Activated naive CD4-positive, alpha-beta T cell treated with Interleukin-2 at 50 U/mL for 16 hours (primary cell): Measurements from ENCODE around the gene TBX1.
A peak's percentile ranks its signal among the peaks of the same experiment; 100 is the strongest.

Experiments
- DNase-seq: peaks from one replicate; pipeline ENCODE4 v3.0.0-alpha.2; 2020

The TBX1 gene

DNA sequence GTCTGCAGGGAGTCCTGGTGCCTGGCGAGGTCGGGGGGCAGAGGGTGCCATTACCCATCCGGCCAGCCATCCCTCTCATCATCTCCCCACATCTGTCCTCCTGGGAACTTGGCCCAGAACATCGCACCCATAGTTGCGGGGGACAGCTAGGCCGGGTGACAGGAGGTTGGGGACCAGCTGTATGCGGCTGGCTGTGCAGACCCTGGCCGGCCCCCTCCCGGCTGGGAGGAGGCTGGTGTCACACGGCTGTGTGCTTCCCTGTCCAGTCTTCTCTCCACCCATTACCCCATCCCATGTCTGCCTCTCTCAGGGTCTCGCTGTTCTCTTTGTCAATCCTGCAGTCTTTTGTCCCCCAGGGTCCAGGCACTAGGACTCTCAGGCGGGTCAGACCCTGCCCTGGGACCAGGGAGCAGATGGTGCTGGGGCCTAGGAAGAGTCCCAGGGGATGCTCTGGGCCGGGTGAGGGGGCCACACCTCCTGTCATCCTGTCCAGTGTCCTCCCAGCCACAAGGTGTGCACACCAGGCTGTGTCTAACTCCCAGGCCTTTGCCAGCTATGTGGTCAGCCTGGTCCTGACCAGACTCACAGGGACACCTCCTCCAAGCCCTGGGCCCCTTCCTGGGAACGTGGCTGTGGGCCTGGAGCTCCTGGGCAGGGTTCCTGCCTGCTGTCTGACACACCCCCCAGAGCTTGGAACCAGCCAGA lies 6.4 kb upstream of the TBX1 start:
- no peak for DNase-seq

DNA sequence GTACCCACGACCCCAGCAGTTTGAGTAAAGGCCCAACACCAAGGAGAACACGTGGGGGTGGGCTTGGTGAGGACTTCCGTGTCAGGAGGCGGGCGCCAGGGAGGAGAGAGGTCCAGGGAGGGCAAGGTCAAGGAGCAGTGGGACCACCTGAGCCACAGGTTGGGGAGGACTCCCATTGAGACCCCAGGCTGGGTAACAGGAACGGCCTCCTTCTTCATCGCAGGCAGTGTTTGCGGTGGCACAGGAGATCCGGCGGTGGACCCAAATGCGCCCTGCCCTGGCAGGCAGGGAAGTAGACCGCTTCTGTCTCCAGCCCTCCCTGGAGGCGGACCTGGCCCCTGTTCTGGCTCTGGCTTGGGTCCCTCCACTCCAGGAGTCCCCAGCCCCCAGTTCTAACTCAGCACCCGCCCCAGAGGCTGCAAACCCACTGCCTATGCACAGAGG lies 5.9 kb upstream of the TBX1 start:
- no peak for DNase-seq

DNA sequence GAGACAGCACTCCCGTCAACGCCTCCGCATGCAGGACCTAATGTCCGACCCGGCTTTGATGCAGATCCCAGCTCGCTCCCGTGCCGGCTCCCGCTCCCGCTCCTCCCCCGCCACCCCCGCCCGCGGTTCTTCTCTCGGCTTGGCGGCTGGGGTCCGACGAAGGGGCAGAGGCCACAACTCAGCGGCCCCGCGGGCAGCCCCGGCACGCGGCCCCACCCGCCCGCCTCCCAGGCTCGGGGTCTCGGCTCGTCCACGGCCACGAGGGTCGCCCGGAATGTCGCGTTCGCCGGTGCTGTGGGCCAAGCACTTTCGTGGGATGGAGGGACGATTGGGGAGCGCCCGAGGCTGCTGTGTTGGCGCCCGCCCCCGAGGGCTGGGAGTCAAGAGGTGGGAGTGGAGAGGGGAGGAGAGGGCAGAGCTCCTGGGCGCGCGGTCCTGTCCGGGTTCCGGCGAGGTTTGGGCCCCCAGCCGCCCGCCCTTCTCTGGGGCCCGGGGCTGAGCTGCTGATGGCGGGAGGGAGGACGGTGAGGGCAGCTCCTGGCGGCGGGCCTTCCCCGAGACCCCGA lies 5.3 kb upstream of the TBX1 start:
- DNase-seq, result no peak

DNA sequence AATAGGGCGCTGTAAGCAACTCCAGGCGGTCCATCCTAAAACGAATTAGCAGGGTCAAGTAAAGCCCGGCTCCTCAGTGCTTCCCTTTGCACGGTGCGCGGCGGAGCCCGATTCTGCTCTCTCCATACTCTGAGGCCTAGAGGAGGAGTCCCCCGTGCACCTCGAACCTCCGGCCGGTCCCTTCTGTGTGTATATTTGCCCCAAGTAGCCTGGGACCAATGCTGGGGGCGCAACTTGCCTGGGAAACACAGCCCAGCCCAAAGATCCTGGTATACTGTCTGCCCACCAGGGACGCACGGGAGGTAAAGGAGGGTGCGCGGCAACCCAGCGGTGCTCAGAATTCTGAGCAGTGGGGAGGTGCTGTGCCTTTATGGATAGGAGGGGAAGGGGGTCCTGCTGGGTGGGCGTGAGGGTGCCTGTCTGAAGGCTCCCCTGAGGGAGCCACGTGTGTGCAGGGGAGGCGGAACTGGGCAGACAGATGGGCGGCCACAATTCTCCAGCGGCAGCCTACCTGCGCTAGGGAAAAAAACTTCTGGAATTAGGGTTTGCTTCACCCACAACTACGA lies 4.8 kb upstream of the TBX1 start:
- no peak for DNase-seq

DNA sequence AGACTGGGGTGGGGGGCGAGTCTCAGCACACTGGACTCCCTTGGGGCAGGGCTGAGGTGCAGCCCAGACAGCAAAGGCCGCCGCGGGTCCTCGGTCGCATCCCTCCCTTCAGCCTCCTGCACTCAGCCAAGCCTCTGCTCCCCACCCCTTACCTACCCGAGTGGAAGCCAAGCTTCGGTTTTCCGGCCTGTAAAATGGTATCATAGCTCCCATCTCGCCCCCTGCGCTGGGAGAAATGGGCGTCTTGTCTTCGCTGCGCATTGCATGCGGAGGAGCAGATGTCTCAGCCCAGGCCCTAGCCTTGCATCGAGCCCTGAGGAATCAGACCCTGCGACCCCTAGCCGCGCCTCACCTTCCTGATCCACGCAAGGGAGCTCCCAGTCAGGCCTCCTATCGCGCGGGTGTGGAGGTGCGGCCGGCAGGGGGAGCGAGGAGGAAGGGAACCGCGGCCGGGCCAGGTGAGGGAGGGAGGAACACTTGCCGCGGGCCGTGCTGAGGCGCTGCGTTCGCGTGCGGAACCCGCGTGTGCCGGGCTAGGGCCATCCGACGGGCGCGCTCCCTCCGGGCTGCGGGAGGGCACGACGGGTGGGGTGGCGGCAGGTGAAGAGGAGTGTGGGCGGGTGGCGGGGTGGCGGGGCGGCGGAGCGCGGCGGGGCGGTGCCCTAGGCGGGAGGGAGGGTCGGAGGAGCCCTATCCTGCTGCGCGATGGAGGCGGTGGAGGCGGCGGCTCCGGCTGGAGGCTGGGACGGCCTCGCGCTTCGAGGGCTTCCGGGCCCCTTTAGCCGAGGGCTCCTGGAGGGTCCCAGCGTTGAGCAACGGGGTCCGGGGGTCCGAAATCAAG lies 4.1 kb upstream of the TBX1 start:
- peak; percentile 69 for DNase-seq

DNA sequence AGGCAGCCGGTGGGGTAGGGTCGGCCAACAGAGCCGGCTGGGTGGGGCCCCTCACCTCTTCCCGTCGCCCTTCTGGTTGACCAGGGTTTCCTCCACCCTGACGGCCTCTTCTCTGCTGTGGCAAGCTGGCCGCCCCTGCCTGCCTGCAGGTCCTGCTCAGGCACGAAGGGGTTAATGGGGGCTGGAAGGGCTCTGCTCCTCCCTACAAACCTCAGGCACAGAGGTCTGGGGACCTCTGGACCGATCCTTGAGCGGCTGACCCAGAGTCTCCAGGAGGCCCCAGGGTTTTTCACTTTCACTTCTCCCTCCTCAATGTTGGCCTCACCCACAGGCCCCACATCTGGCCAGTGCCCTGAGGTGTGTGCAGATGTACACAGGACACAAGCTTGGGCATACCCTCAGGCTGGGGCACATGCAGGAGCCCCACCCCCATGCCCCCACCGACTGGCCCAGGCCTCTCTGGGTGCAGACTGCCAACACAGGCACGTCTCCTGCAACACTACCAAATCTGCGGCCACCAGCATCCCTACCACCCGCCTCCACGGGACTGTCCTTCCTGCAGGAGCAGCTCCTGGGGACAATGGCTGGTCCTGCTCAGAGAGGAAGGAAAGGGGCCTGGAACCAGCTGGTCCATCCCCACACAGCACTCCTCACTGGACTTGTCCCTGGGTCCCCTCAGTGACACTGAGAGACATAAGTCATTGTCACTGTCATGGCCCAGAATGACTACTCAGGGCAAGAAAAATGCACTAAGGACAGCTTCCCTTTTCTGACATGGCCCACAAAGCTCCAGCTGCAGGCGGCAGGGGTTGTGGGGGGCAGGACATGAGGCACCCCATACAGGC lies 3.2 kb upstream of the TBX1 start:
- no peak for DNase-seq

DNA sequence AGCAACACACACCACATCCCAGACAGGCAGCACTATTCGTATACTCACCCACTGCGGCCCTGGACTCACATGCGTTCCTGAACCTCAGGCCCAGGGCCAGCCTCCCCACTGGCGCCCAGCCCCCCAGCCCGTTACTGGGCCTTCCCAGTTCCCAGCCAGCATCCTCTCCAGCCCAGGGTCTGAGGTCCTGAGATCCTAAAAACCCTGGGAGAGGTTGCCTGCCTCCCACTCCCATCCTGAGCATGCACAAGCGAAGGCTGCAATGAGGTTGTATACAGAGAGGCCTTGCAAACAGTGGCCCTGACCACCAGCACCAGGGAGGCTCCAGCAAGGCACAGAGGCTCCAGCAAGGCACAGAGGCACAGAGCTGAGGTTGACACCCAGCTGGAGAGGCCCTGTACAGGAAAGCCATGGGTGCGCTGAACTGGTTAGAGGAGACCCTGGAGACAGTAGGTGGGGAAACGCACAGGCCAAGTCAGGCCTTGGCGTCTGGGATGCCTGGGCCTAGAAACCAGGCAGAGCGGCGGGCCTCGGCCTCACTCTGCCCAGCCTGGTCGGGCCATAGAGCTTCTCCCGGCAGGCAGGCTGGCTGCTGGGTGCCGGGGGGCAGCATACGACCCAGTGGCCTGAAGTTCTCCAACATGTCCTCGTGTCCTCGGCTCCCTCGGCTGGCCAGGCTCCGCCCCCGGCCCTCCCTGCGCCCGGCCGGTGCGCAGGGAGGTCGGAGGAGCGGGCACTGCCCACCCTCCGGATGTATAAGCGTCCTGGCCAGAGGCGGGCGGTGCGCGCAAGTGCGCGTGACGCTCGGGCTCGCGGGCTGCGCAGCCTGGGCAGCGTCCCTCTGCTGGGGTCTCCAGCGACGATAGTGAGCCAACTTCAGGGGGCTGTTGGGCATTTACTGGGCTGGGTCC lies 2.3 kb upstream of the TBX1 start:
- no peak for DNase-seq

DNA sequence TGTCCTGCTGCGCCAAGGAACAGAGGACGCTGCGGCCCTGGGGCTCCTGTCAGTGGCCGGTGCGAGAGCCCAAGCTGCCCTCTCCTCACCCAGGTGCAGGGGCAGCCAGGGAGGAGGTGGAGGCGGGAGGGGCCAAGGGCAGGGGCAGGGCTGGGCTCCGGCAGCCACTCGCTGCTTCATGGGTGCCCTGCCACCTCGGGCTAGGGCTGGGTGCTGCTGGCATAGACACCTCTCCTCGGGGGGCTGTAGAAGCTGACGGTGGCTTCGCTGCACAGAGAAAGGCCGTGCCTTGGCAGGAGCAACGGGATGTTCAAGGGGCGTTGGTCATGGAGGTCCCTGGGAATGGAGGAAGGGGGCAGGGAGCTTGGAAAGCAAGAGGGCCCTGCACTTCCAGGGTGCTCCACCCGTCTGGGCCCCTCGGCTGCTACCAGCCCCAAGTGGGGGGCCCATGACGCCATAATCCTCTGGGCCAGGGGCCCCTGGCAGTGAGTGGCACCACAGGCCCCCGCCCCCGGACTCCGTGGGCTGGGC lies 1.6 kb upstream of the TBX1 start:
- DNase-seq, result no peak

DNA sequence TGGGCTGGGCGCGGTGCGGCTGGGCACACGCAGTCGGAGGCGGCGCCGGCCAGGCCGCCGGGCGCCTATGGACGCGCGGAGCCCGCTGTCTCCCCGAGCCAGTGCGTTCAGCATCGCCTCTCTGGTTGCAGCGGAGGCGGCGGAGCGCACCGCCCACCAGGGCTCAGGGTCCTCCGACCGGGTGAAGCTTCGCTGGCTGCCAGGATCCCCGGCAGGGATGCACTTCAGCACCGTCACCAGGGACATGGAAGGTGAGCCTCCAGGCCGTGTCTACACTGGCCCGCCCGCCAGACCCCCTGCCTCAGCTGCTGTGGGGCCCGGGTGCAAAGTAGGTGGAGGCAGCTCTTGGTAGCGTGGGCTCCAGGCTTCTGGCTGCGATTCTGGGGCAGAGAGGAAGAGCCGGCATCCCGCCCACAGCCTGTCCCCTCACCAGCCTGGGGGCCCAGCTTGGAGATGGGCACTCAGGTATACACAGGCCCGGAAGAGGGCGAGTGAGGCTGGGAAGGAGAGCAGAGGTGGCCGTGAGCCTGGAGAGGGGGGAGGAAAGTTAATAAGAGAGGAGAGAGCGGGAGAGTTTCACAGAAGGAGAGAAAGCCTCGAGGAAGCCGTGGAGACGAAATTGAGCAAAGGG lies 1.0 kb upstream of the TBX1 start:
- DNase-seq, result no peak

DNA sequence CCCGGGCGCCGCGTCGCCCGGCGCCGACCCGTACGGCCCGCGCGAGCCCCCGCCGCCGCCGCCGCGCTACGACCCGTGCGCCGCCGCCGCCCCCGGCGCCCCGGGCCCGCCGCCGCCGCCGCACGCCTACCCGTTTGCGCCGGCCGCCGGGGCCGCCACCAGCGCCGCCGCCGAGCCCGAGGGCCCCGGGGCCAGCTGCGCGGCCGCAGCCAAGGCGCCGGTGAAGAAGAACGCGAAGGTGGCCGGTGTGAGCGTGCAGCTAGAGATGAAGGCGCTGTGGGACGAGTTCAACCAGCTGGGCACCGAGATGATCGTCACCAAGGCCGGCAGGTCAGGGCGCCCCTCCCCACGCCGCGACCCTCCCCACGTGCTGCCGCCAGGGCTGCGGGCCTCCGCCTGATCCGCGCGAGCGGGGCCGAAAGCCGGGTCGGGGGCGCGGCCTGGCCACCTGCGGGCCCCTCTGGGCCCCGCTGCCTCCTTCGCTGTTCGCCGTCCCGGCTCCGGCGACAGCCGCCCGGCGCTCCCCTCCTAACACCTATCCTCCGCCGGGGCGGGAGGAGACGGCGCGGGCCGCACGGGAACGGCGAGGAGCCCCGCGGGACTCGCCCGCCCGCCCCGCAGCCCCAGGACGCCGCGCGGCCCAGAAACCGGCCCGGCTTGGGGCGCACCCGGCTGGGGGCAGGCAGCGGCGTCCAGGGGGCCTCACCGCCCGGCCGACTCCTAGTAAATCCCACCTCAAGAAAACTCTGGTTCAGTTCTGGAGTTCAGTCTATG lies 560 bp downstream of the TBX1 start:
- DNase-seq, result no peak

DNA sequence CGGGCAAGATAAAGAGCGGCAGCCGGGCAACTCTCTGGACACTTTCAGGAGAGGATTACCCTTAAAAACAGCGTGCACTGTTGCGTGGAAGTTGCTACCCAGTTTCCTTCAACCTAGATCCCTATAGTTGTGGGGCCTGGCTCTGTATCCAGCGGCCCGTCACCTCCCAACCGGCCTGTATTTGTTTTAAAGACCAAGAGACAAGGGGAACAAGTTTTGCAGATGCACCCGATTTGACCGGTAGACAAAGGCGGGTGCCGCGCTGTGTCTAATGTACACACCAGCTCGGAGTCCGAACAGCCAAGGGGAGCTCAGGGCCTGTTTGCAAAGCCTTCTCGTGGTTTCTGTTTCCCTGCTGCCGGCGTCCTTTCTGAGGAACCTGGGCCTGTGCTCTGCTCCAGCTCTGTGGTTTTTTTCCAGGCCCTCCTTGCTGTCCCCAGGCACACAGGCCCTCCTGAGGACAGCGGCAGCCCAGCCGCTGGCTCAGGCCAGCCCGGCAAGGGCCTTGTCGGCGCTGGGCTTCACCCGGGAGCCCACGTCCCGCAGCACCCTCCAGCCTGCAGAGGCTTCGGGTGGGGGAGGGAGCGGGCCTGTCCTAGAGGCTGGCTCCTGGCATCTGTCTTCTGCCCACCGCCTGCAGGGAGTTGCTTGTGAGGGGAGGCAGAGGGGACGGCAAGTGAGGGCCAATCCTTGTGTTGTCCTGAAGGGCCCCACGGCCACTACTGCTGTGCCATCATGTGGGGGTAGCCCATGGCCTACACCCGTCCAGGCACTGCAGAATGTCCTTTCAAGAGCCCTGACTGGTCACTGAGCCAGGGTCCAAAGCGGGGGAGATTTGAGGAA lies 1.4 kb downstream of the TBX1 start:
- no peak for DNase-seq

DNA sequence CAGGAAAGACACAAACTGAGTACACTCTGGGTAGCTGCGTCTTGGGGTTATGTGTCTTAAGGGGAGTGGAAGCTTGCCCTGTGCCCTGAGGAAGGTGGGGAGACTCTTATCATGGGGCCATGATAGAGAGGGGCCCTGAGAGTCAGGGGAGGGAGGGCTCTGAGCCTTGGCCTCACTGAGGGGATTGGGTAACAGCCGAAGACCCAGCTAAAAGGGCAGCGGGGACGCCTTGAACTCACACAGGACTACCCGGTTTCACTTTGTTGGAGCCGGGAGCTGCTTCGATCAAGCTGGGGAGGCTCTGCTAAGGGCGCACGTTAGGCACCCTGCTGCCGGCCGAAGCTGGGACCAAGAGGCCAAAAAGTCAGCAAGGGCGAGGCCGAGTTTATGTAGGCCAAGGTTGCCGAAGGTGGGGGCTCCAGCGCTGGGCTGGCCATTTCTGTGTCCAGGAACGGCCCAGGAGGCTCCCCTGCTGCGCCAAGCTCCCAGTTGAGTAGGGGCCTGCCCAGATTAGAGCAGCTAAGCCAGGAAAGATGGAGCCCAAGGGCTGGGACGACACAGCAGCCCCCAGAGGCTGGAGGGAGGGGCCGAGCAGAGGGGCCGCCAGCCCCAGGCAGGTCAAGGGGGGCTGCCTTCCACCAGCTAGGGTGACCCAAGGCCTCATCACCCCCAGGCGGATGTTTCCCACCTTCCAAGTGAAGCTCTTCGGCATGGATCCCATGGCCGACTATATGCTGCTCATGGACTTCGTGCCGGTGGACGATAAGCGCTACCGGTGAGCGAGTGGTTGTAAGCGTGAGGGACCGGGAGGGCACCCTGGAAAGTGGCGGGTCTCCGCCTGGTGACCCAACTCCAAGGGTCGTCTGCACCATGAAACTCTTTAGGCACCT lies 2.2 kb downstream of the TBX1 start:
- no peak for DNase-seq

DNA sequence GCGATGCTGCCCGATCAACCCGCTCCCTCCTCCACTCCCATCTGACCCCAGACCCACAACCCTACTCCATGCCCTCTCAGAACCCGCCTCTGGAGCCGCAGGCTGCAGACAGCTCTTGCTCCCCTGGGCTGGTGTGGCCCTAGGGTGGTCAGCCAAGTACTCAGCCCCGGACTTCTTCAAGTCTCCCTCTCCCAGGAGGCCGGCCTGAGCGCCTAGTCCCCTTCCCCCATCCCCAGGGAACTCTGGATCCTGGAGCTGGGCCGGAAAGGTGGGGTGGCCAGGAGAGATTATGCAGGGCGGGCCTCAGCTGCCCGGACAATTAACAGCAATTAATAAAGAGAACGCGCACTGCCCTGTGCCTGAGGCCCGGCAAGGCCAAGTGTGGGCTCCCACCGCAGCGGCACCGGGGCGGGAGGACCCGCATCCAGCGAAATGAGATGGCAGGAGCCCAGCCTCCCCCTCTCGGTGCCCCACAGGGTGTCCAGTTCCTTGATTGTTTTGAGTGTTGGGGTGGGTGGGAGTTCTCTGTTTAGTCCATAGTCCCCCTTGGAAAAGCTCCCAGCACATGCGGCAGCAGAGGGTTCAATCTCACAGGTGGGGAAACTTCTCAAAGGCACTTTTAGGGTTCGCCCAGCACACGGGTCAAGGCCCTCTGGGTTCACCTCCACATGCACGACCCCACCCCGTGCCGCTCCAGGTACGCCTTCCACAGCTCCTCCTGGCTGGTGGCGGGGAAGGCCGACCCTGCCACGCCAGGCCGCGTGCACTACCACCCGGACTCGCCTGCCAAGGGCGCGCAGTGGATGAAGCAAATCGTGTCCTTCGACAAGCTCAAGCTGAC lies 3.1 kb downstream of the TBX1 start:
- no peak for DNase-seq

DNA sequence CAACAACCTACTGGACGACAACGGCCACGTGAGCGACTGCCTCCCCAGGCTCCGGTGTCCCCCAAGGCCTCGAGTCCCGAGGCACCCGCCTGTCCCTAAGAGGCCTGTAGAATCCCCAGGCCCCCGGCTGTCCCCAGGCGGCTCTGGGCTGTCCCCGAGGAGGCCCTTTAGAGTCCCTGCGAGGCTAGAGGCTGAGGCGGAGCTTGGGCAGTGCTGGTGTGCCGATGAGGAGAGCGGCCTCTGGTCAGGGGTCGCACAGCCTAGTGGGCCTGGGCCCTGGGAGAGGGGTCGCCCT lies 3.7 kb downstream of the TBX1 start:
- no peak for DNase-seq

DNA sequence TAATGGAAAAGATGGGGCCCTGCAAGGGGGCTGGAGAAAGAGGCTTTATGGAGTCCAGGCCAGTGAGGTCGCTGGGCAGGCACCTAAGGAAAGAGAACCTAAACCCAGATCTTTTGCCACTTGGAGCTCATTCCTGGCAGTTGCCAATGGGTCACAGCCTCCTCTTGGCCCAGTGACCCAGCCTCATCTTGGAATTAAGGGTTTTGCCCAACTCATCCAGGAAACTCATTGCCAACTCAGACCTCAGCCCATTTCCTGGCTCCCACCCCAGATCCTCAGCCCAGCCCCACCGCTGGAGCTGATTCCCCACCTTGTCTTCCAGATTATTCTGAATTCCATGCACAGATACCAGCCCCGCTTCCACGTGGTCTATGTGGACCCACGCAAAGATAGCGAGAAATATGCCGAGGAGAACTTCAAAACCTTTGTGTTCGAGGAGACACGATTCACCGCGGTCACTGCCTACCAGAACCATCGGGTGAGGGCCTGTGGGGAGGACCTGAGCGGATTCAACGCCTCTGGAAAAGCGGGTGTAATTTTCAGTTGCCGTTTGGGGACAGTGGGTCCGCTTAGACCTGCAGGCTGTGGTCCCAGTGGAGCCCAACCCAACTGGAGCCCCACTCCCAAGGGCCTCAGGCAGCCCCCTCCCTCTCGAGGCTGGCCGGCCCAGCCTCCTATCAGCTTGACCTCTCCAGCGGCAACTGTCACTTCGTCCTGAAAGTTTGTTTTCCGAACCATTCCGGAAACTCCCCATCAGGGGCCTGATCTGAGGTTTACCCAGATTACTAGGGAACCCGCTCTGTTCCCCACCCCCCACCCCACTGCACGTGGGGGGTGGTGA lies 4.3 kb downstream of the TBX1 start:
- DNase-seq, result no peak

DNA sequence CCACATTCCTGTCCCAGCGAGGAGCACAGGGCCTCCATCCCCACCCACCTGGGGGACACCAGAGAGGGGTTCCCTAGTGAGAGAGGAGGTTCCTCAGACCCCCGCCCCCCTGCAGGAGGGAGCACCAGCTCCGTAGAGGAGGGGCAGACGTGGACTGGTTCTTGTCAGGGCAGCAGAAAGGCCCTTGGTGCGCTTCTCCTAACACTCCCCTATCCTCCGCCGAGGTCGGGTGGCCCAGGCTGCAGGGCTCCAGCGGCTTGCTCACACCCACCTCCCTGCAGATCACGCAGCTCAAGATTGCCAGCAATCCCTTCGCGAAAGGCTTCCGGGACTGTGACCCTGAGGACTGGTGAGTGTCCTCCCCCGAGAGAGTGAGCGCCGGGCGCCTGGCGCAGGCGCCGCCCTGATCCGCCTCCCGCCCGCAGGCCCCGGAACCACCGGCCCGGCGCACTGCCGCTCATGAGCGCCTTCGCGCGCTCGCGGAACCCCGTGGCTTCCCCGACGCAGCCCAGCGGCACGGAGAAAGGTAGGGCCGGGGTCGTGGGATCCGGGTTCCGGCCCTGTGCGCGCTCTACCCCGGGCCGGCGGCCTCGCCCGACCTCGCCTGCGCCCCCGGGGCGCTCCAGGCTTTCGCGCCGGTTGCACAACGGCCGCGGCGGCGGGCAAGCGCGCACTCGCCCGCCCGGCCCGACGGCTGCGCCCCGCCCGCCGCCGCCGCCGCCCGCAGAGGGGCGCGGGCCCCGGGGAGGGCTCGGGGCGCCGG lies 5.1 kb downstream of the TBX1 start:
- no peak for DNase-seq
